ENCODE data around the gene NTM. TPM values are rescaled to one million over a fixed set of nuclear protein-coding genes. Genes with fewer than 3 reads are reported as not detected.

NTM gene
- total RNA-seq, 4 donors from 2014 or later: 1.4 to 2.8 (median 1.7) TPM

GRCh38 chr11:131964698-131965483 is 594.5 kb downstream of the NTM start:
- Histone ChIP-seq H3K27ac (no peak overlapping the region), H3K27me3 (no peaks in the 10 kb centered on the region), H3K9me3 (no peaks in the 10 kb centered on the region), H3K36me3 (no peaks in the 10 kb centered on the region), H3K4me3 (no peak overlapping the region), H3K4me1 (no peaks in the 10 kb centered on the region)
- no peak for TF ChIP-seq POLR2A (IDR thresholded peaks at IDR 0.05)
- TF ChIP-seq, protein P1, sequence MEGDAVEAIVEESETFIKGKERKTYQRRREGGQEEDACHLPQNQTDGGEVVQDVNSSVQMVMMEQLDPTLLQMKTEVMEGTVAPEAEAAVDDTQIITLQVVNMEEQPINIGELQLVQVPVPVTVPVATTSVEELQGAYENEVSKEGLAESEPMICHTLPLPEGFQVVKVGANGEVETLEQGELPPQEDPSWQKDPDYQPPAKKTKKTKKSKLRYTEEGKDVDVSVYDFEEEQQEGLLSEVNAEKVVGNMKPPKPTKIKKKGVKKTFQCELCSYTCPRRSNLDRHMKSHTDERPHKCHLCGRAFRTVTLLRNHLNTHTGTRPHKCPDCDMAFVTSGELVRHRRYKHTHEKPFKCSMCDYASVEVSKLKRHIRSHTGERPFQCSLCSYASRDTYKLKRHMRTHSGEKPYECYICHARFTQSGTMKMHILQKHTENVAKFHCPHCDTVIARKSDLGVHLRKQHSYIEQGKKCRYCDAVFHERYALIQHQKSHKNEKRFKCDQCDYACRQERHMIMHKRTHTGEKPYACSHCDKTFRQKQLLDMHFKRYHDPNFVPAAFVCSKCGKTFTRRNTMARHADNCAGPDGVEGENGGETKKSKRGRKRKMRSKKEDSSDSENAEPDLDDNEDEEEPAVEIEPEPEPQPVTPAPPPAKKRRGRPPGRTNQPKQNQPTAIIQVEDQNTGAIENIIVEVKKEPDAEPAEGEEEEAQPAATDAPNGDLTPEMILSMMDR (IDR thresholded peaks at IDR 0.05): no peak
- no peak for DNase-seq

DNA sequence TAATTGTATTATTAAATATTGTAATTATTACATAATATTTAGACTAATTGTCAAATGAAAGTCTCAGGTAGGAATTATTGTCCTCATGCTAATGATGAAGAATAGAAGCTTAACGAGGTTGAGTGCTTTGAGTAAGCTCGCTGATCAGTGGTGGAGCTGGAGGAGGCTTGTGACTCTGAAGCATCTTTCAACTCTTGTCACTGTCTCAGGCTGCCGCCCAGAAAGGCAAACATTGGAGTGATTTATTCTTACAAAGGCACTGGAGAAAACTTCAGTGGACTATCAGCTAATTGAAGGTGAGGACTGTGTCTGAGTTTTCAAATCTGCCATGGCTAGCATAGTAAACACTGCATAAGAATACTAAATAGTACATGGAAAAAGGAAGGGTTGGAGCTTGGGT is 595.1 kb downstream of the NTM start:
- DNase-seq: no peak
- Histone ChIP-seq H3K4me1 (no peaks in the 10 kb centered on the region), H3K9me3 (no peaks in the 10 kb centered on the region), H3K36me3 (no peaks in the 10 kb centered on the region), H3K27ac (no peak overlapping the region), H3K4me3 (no peak overlapping the region), H3K27me3 (no peaks in the 10 kb centered on the region)
- TF ChIP-seq POLR2A (IDR thresholded peaks at IDR 0.05): no peak
- TF ChIP-seq, protein P1 (IDR thresholded peaks at IDR 0.05): no peak

GRCh38 chr11:131966667-131967066 is 596.3 kb downstream of the NTM start:
- TF ChIP-seq, protein P1 (IDR thresholded peaks at IDR 0.05): no peak
- TF ChIP-seq POLR2A (IDR thresholded peaks at IDR 0.05): no peak
- H3K27me3 ChIP-seq: no peaks in the 10 kb centered on the region
- no peaks in the 10 kb centered on the region for H3K9me3 ChIP-seq
- no peak for DNase-seq
- H3K4me3 ChIP-seq: no peak overlapping the region
- no peak overlapping the region for H3K27ac ChIP-seq
- no peaks in the 10 kb centered on the region for H3K36me3 ChIP-seq
- no peaks in the 10 kb centered on the region for H3K4me1 ChIP-seq

DNA sequence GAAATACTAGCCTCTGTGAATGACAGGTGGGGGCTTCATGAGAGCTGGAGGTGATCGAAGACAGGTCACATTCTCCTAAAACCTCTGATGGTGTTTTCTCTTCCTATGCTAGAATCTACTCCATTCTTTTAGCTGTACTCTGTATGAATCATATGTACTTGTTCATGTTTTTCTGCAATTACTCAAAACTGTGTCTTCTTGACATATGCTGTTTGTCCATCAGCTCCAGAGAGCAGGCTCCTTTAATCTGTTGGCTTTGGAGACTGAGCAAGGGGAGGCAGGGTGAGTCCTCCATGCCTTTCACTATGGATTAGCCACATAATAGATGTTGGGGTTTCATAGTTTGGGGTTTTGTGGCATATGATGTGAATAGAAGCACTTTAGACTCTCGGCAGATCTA is 598.8 kb downstream of the NTM start:
- no peaks in the 10 kb centered on the region for H3K9me3 ChIP-seq
- H3K36me3 ChIP-seq: no peaks in the 10 kb centered on the region
- TF ChIP-seq, protein P1 (IDR thresholded peaks at IDR 0.05): no peak
- TF ChIP-seq POLR2A (IDR thresholded peaks at IDR 0.05): no peak
- no peak for DNase-seq
- H3K4me3 ChIP-seq: no peak overlapping the region
- no peak overlapping the region for H3K27ac ChIP-seq
- H3K27me3 ChIP-seq: no peaks in the 10 kb centered on the region
- H3K4me1 ChIP-seq: no peaks in the 10 kb centered on the region

GRCh38 chr11:131973061-131973460 is 602.6 kb downstream of the NTM start:
- Histone ChIP-seq H3K27me3 (no peaks in the 10 kb centered on the region), H3K36me3 (no peaks in the 10 kb centered on the region), H3K4me1 (no peaks in the 10 kb centered on the region), H3K27ac (no peak overlapping the region), H3K4me3 (no peak overlapping the region), H3K9me3 (no peaks in the 10 kb centered on the region)
- no peak for DNase-seq
- TF ChIP-seq POLR2A (IDR thresholded peaks at IDR 0.05): no peak
- TF ChIP-seq, protein P1 (IDR thresholded peaks at IDR 0.05): no peak

All from Peyer's patch (tissue), 4 donors.